GM12878 (cell line): ENCODE measurements around the gene SLC9A8. TPM values are rescaled to one million over a fixed set of nuclear protein-coding genes. Genes with fewer than 3 reads are reported as not detected.

Source experiments
- ATAC-seq: fragments of 200-7000 bp; cut with Tn5 transposase; 3 replicates; pipeline ENCODE4 v1.9.1; 2020; ENCODE audit warnings: mild to moderate bottlenecking, moderate library complexity
- BruUV-seq: library from RNA; stranded (reverse); fragments of 400-500 nt; replicated peaks from 2 replicates; lab custom pipeline; 2021; lab: Mats Ljungman, UMichigan
- CTCF ChIA-PET: fragments of 300-600 bp; sonication (Branson Sonifier 250); formaldehyde crosslinking; extraction: SDS; loops from one replicate; lab custom pipeline; 2021; ENCODE audit warnings: inconsistent platforms; lab: Yijun Ruan, JAX
- POLR2A ChIA-PET: fragments of 350-600 bp; formaldehyde crosslinking; extraction: SDS; loops from one replicate; lab custom pipeline; 2021; ENCODE audit warnings: inconsistent platforms; lab: Charles Lee
- RAD21 ChIA-PET: fragments of 300-600 bp; sonication (Branson Sonifier 250); formaldehyde crosslinking; loops from one replicate; lab custom pipeline; 2023; ENCODE audit warnings: antibody characterized with exemption; ENCODE audit not compliant: unreplicated experiment; lab: Charles Lee
- SMC1A ChIA-PET: fragments of 300-600 bp; sonication (Branson Sonifier 250); formaldehyde crosslinking; loops from one replicate; lab custom pipeline; 2023; ENCODE audit not compliant: unreplicated experiment, uncharacterized antibody; lab: Charles Lee
- DNase-seq: peaks from one replicate; pipeline ENCODE4 v3.0.0-alpha.2; 2011; ENCODE audit warnings: low read depth, low spot score
- FAIRE-seq: peaks from 3 replicates; lab custom pipeline; 2011; peaks lifted over from hg19 to GRCh38; lab: Jason Lieb, UNC
- H2AFZ ChIP-seq: 2 replicates; pipeline ENCODE4 v1.6.0; 2011; ENCODE audit warnings: low read depth, low read length, control low read depth; ENCODE audit not compliant: control insufficient read depth
- H3K27ac ChIP-seq: 2 replicates; pipeline ENCODE4 v1.5.1; 2011; ENCODE audit warnings: control low read depth; ENCODE audit not compliant: control insufficient read depth, insufficient read depth
- H3K27me3 ChIP-seq, 2 experiments: replicated peaks in 1 of 2; 2 replicates each; pipeline versions ENCODE4 v1.6.0 to v1.6.1; 2011; ENCODE audit warnings: low read length in 1 of 2; ENCODE audit not compliant: control insufficient read depth in 2 of 2, insufficient read depth in 2 of 2
- H3K36me3 ChIP-seq, 2 experiments: 2 replicates each; pipeline ENCODE4 v1.5.1; 2011; ENCODE audit warnings: low read length in 1 of 2; ENCODE audit not compliant: control insufficient read depth in 2 of 2, insufficient read depth in 2 of 2
- H3K4me1 ChIP-seq: 2 replicates; pipeline ENCODE4 v1.6.1; 2011; ENCODE audit warnings: mild to moderate bottlenecking, low read length, moderate library complexity, mixed read lengths; ENCODE audit not compliant: control insufficient read depth, insufficient read depth
- H3K4me2 ChIP-seq: 2 replicates; pipeline ENCODE4 v1.6.0; 2011; ENCODE audit warnings: control low read depth; ENCODE audit not compliant: control insufficient read depth, insufficient read depth
- H3K4me3 ChIP-seq: fragments of 200-600 bp; sonication (generic); 2 replicates; pipeline ENCODE4 v1.5.1; 2016
- H3K79me2 ChIP-seq: 2 replicates; pipeline ENCODE4 v1.6.0; 2011; ENCODE audit warnings: low read length; ENCODE audit not compliant: control insufficient read depth, insufficient read depth
- H3K9ac ChIP-seq: 2 replicates; pipeline ENCODE4 v1.8.0; 2011; ENCODE audit warnings: low read length, control low read depth, mixed read lengths; ENCODE audit not compliant: control insufficient read depth, insufficient read depth
- H3K9me3 ChIP-seq: replicated peaks from 3 replicates; pipeline ENCODE4 v1.5.1; 2011; ENCODE audit warnings: mild to moderate bottlenecking, low read length; ENCODE audit not compliant: control insufficient read depth, insufficient read depth
- H4K20me1 ChIP-seq: 2 replicates; pipeline ENCODE4 v1.6.0; 2011; ENCODE audit not compliant: control insufficient read depth, insufficient read depth
- ATF3 ChIP-seq: IDR thresholded peaks from 2 replicates; pipeline ENCODE4 v1.6.1; 2011; ENCODE audit warnings: low read depth, mild to moderate bottlenecking, low read length, moderate library complexity, borderline replicate concordance; ENCODE audit errors: extremely low read depth
- CBFB ChIP-seq: IDR thresholded peaks from 2 replicates; pipeline ENCODE4 v1.6.1; 2016; ENCODE audit warnings: antibody characterized with exemption, low read depth
- CBX3 ChIP-seq: fragments of 200-600 bp; sonication (generic); IDR thresholded peaks from 2 replicates; pipeline ENCODE4 v1.6.1; 2016; ENCODE audit warnings: low read depth, borderline replicate concordance
- EGR1 ChIP-seq, 2 experiments: IDR thresholded peaks; 1 replicate in 1 of 2; 2 replicates in 1 of 2; pipeline ENCODE4 v1.6.1; 2011 to 2012; ENCODE audit warnings: low read depth in 2 of 2, low read length in 2 of 2, borderline replicate concordance in 1 of 2, mild to moderate bottlenecking in 1 of 2, moderate library complexity in 1 of 2
- FOS ChIP-seq: IDR thresholded peaks from 3 replicates; pipeline ENCODE4 v1.6.1; 2011; ENCODE audit warnings: borderline replicate concordance; ENCODE audit not compliant: insufficient read length; ENCODE audit errors: extremely low read depth
- JUND ChIP-seq: IDR thresholded peaks from 2 replicates; pipeline ENCODE4 v1.6.1; 2012; ENCODE audit warnings: low read depth, mild to moderate bottlenecking, low read length, improper control_type of control experiment, moderate library complexity
- NFXL1 ChIP-seq: fragments of 450-650 bp; IDR thresholded peaks from 2 replicates; pipeline ENCODE4 v1.6.1; 2017; ENCODE audit warnings: antibody characterized with exemption, mild to moderate bottlenecking, borderline replicate concordance
- NR2F1 ChIP-seq: fragments of 450-650 bp; conservative IDR thresholded peaks from 2 replicates; pipeline ENCODE4 v1.6.1; 2017; ENCODE audit warnings: mild to moderate bottlenecking
- PKNOX1 ChIP-seq: fragments of 450-650 bp; IDR thresholded peaks from 2 replicates; pipeline ENCODE4 v1.6.1; 2016; ENCODE audit warnings: mild to moderate bottlenecking
- RB1 ChIP-seq: fragments of 450-650 bp; formaldehyde crosslinking; IDR thresholded peaks from 2 replicates; pipeline ENCODE4 v1.6.1; 2017; ENCODE audit warnings: mild to moderate bottlenecking, borderline replicate concordance
- RELA ChIP-seq: fragments of 450-650 bp; IDR thresholded peaks from 2 replicates; pipeline ENCODE4 v1.8.0; 2014; ENCODE audit warnings: borderline replicate concordance; ENCODE audit not compliant: partially characterized antibody
- SKIL ChIP-seq: fragments of 450-650 bp; IDR thresholded peaks from 2 replicates; pipeline ENCODE4 v1.6.1; 2017; ENCODE audit warnings: mild to moderate bottlenecking, low read depth, inconsistent platforms; ENCODE audit not compliant: poor library complexity, severe bottlenecking
- SMAD5 ChIP-seq: IDR thresholded peaks from 2 replicates; pipeline ENCODE4 v1.6.1; 2016; ENCODE audit warnings: antibody characterized with exemption, low read depth
- SREBF1 ChIP-seq: IDR thresholded peaks from 2 replicates; pipeline ENCODE4 v1.6.1; 2012; ENCODE audit warnings: mild to moderate bottlenecking, low read length
- ZNF622 ChIP-seq: fragments of 450-650 bp; IDR thresholded peaks from 2 replicates; pipeline ENCODE4 v1.6.1; 2017; ENCODE audit warnings: mild to moderate bottlenecking, inconsistent platforms
- WGBS: methylation state at CpG from one replicate; pipeline ENCODE4 v1.1.6; 2016; ENCODE audit warnings: low lambda C conversion rate; ENCODE audit not compliant: insufficient replicate concordance, insufficient coverage; ENCODE audit errors: missing lambda C conversion rate; 5-methylcytosine and 5-hydroxymethylcytosine counted together
- in situ Hi-C: fragments of 300-500 bp; cut with MboI; formaldehyde crosslinking; loops from 9 replicates; pipeline ENCODE4 v1.14.3; 2018; ENCODE audit warnings: mixed read lengths
- intact Hi-C: fragments of 100-400 bp; cut with micrococcal nuclease; formaldehyde crosslinking; loops from one replicate; pipeline ENCODE4 v1.14.2; 2022; ENCODE audit not compliant: unreplicated experiment
- polyA plus RNA-seq, 11 experiments: library from polyadenylated mRNA; depleted of rRNA in 4 of 11; unstranded in 6 of 11; stranded (reverse) in 5 of 11; fragments of >200 nt; fragmentation: Nextera tagmentation in 4 of 11; fragmentation: Illumina TruSeq in 1 of 11; extraction: Ambion mirVana in 4 of 11; extraction: Trizol in 1 of 11; gene quantifications; 1 replicate in 1 of 11; 2 replicates in 10 of 11; pipeline versions ENCODE4 v1.2.1 to v1.2.3, GENCODE V29; 2011 to 2016; ENCODE audit warnings: inconsistent platforms in 2 of 11, missing spikeins in 2 of 11, low read depth in 1 of 11
- total RNA-seq, 4 experiments: library from RNA; depleted of rRNA in 3 of 4; stranded (reverse); fragments of >200 nt in 3 of 4; fragmentation: Illumina TruSeq in 1 of 4; extraction: Trizol in 1 of 4; gene quantifications; 2 replicates each; pipeline versions ENCODE4 v1.2.1 to v1.2.3, GENCODE V29; 2013 to 2021

The SLC9A8 gene
- total and polyA plus RNA-seq, 10 of the 15 experiments (the other 5 are each of a cell fraction or from before 2014, with no cell fraction given): 0.40 to 15.5 (median 6.5) TPM

GRCh38 chr20:49850463-49851230, 38.0 kb downstream of the SLC9A8 start:
- TF ChIP-seq SREBF1: no peak
- no peak for TF ChIP-seq NR2F1
- TF ChIP-seq EGR1 (IDR thresholded peaks at IDR 0.05; ENCODE audit: borderline replicate concordance in 1 of 2, low read depth in 2 of 2, low read length in 2 of 2): no peak
- TF ChIP-seq PKNOX1: no peak
- no peak for TF ChIP-seq CBFB
- no peak for TF ChIP-seq NFXL1
- TF ChIP-seq SMAD5: no peak
- no peak for TF ChIP-seq CBX3
- TF ChIP-seq ATF3: no peak
- TF ChIP-seq SKIL: no peak
- TF ChIP-seq RELA: no peak
- TF ChIP-seq RB1: no peak
- no peak for TF ChIP-seq FOS
- no peak for TF ChIP-seq JUND
- TF ChIP-seq ZNF622: no peak
- TF ChIP-seq, all 136 proteins: peak for 0
- no peak for ATAC-seq
- CTCF ChIA-PET: interaction anchor here (0.6 to 12.3 kb wide), 6 partner anchors 7 to 240 kb away, joined by 3 to 226 read pairs (median 4); no protein-coding TSS in a partner anchor
- H3K27ac ChIP-seq: no peak overlapping the region
- H3K9ac ChIP-seq: no peak overlapping the region
- H2AFZ ChIP-seq: no peak overlapping the region
- no peak for FAIRE-seq
- BruUV-seq: no TSS peak
- DNase-seq: no peak
- no peaks in the 10 kb centered on the region for H3K27me3 ChIP-seq
- POLR2A ChIA-PET: interaction anchor here (0.7 kb wide), 1 partner anchor 160 kb away, joined by 3 read pairs; no protein-coding TSS in a partner anchor
- H3K79me2 ChIP-seq: no peaks in the 10 kb centered on the region
- RAD21 ChIA-PET: interaction anchor here (7.7 kb wide), 1 partner anchor 240 kb away, joined by 110 read pairs; no protein-coding TSS in a partner anchor
- H3K9me3 ChIP-seq: no peaks in the 10 kb centered on the region
- in situ Hi-C loops (loop anchor here (25.0 kb wide), 1 partner anchor 513 kb away; no protein-coding TSS in a partner anchor), intact Hi-C loops (no loop called here)
- 72% methylated on average over 8 of the region's 8 CpGs for WGBS
- H3K4me2 ChIP-seq: no peak overlapping the region
- H4K20me1 ChIP-seq: no peaks in the 10 kb centered on the region
- peaks cover 11 to 26% of the 10 kb centered on the region in 2 experiments for H3K36me3 ChIP-seq
- SMC1A ChIA-PET: interaction anchor here (0.6 to 2.0 kb wide), 7 partner anchors 17 to 308 kb away, joined by 3 to 6 read pairs (median 4); no protein-coding TSS in a partner anchor
- H3K4me3 ChIP-seq: no peak overlapping the region
- H3K4me1 ChIP-seq: no peaks in the 10 kb centered on the region
